ENCODE measurements around the gene RNF41.
"Not testable (repeated sequence)": the region's sequence is repeated elsewhere in the genome, so short reads cannot be mapped to it uniquely, and the experiment has no call there.

The RNF41 gene

GRCh38 chr12:56221757-56222530 lies at the start of gene RNF41:
TSS of gene RNF41 (minus strand) at chr12:56221922. CDS start at chr12:56214047, 7,875 bp downstream.
- DNase-seq, result peak; percentile 99

GRCh38 chr12:56271031-56271430 lies 49.3 kb upstream of the RNF41 start:
- DNase-seq, result no peak

GRCh38 chr12:56267443-56268071 lies 45.8 kb upstream of the RNF41 start:
- no peak for DNase-seq

GRCh38 chr12:56266693-56267442 lies 45.1 kb upstream of the RNF41 start, which contains the start of gene COQ10A:
TSS of gene COQ10A (plus strand) at chr12:56266942. CDS start at chr12:56267119, 177 bp downstream.
- peak; percentile 92 for DNase-seq

GRCh38 chr12:56266068-56266692 lies 44.5 kb upstream of the RNF41 start:
- not testable (repeated sequence) for DNase-seq

- DNase-seq, result not testable (repeated sequence)
Observed at GRCh38 chr12:56262955-56263354, 41.2 kb upstream of the RNF41 start.

GRCh38 chr12:56261503-56262232 lies 39.9 kb upstream of the RNF41 start:
- no peak for DNase-seq

GRCh38 chr12:56260921-56261320 lies 39.2 kb upstream of the RNF41 start:
- DNase-seq, result no peak

- no peak for DNase-seq
Observed at GRCh38 chr12:56260380-56260779, 38.7 kb upstream of the RNF41 start.

GRCh38 chr12:56258820-56259183 lies 37.1 kb upstream of the RNF41 start:
- DNase-seq, result no peak

GRCh38 chr12:56258068-56258819 lies 36.5 kb upstream of the RNF41 start, which contains the start of gene ANKRD52:
TSS of gene ANKRD52 (minus strand) at chr12:56258384. CDS start at chr12:56258269, 115 bp downstream.
- DNase-seq, result peak; percentile 83

GRCh38 chr12:56257491-56258067 lies 35.9 kb upstream of the RNF41 start:
- no peak for DNase-seq

- no peak for DNase-seq
Observed at GRCh38 chr12:56257071-56257470, 35.3 kb upstream of the RNF41 start.

GRCh38 chr12:56256326-56256960 lies 34.7 kb upstream of the RNF41 start:
- no peak for DNase-seq

- DNase-seq, result no peak
Observed at GRCh38 chr12:56255671-56256070, 33.9 kb upstream of the RNF41 start.

GRCh38 chr12:56253091-56253490 lies 31.4 kb upstream of the RNF41 start:
- no peak for DNase-seq

- DNase-seq, result peak; percentile 5
Observed at GRCh38 chr12:56252649-56253048, 30.9 kb upstream of the RNF41 start.

GRCh38 chr12:56248711-56249110 lies 27.0 kb upstream of the RNF41 start:
- DNase-seq, result peak; percentile 3

GRCh38 chr12:56247923-56248322 lies 26.2 kb upstream of the RNF41 start:
- DNase-seq, result peak; percentile 2

GRCh38 chr12:56244494-56244893 lies 22.8 kb upstream of the RNF41 start:
- DNase-seq, result peak; percentile 19
